ENCODE data around the gene NGLY1.

GRCh38 chr3:25782938-25783660 is at the start of gene NGLY1:
- TF ChIP-seq, protein P1, sequence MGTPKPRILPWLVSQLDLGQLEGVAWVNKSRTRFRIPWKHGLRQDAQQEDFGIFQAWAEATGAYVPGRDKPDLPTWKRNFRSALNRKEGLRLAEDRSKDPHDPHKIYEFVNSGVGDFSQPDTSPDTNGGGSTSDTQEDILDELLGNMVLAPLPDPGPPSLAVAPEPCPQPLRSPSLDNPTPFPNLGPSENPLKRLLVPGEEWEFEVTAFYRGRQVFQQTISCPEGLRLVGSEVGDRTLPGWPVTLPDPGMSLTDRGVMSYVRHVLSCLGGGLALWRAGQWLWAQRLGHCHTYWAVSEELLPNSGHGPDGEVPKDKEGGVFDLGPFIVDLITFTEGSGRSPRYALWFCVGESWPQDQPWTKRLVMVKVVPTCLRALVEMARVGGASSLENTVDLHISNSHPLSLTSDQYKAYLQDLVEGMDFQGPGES (IDR thresholded peaks at IDR 0.05) = no peak
- TF ChIP-seq BCLAF1 (IDR thresholded peaks at IDR 0.05) (no peak), ZNF274 (IDR thresholded peaks at IDR 0.05; ENCODE audit: insufficient read depth, insufficient read length) (no peak), SMAD5 (IDR thresholded peaks at IDR 0.05; ENCODE audit: low read depth) (no peak), CTCF (IDR thresholded peaks at IDR 0.05 in 2 of 3, conservative IDR thresholded peaks at IDR 0.05 in 1 of 3; ENCODE audit: control insufficient read depth in 2 of 3, extremely low read depth in 1 of 3, insufficient read depth in 1 of 3, low read depth in 3 of 3, low read length in 3 of 3) (no peak), POLR2A (IDR thresholded peaks at IDR 0.05; ENCODE audit: low read depth, low read length) (peak; percentile 91), SUZ12 (IDR thresholded peaks at IDR 0.05; ENCODE audit: unreplicated experiment) (no peak)

All from GM12878 (cell line).